ENCODE results near the gene MRPL20.
"Not testable (repeated sequence)": the region's sequence is repeated elsewhere in the genome, so short reads cannot be mapped to it uniquely, and the experiment has no call there.

MRPL20 gene

GRCh38 chr1:1370771-1371300 lies 36.3 kb downstream of the MRPL20 start:
- Histone ChIP-seq H3K14ac (ENCODE audit: low read length) (no peak overlapping the region), H3K27me3 (ENCODE audit: insufficient read depth, low read length) (no peaks in the 10 kb centered on the region), H4K12ac (ENCODE audit: low read depth, low read length) (no peak overlapping the region), H2BK120ac (ENCODE audit: insufficient read depth, low read length, poor library complexity) (no peak overlapping the region), H3K79me2 (ENCODE audit: control insufficient read depth, insufficient read depth, low read length, poor library complexity) (peaks cover 13% of the 10 kb centered on the region), H2AFZ (ENCODE audit: insufficient read depth, low read length, poor library complexity) (no peak overlapping the region), H2BK12ac (ENCODE audit: low read length) (no peak overlapping the region), H3K4me3 (ENCODE audit: low read depth, low read length) (no peak overlapping the region), H3K4ac (ENCODE audit: low read depth, low read length) (no peak overlapping the region), H3K4me1 (ENCODE audit: control insufficient read depth in 1 of 2, insufficient read depth in 2 of 2, low read length in 2 of 2) (peaks cover 8 to 9% of the 10 kb centered on the region in 2 experiments), H3K4me2 (ENCODE audit: low read length) (no peak overlapping the region), H3K9me3 (ENCODE audit: insufficient read depth, low read depth, low read length) (peaks cover 8% of the 10 kb centered on the region), H3K23ac (ENCODE audit: low read length) (no peak overlapping the region), H2BK5ac (ENCODE audit: low read depth, low read length, poor library complexity) (no peak overlapping the region), H4K8ac (ENCODE audit: low read depth, low read length) (no peak overlapping the region), H3K9ac (ENCODE audit: low read length) (no peak overlapping the region), H3K27ac (ENCODE audit: low read depth, low read length) (no peak overlapping the region), H2AK5ac (ENCODE audit: low read length) (no peak overlapping the region), H3K79me1 (ENCODE audit: low read length) (peaks cover 6% of the 10 kb centered on the region), H4K91ac (ENCODE audit: low read depth, low read length) (no peak overlapping the region), H3K18ac (ENCODE audit: low read length) (no peak overlapping the region), H3K36me3 (ENCODE audit: control insufficient read depth in 1 of 2, insufficient read depth in 2 of 2, low read length in 2 of 2) (peaks cover 21 to 22% of the 10 kb centered on the region in 2 experiments)
- WGBS (ENCODE audit: extremely low coverage, insufficient coverage, insufficient read length), result no CpG with 5 or more reads among the region's 16 CpGs
- no peak for DNase-seq

DNA sequence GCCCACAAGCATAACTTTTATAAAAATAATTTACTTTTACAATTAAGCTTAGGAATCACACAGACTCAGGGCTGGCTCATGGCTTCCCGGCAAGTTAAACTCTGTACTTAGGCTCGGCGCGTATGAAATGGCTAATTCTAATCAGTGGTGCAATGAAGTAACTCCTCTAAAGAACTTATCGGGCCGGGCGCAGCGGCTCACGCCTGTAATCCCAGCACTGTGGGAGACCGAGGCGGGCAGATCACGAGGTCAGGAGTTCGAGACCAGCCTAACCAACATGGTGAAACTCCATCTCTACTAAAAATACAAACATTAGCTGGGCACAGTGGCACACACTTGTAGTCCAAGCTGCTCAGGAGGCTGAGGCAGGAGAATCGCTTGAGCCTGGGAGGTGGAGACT lies 37.0 kb downstream of the MRPL20 start:
- H3K4me3 ChIP-seq (ENCODE audit: low read depth, low read length); H3K14ac ChIP-seq (ENCODE audit: low read length); H3K23ac ChIP-seq (ENCODE audit: low read length); H2AK5ac ChIP-seq (ENCODE audit: low read length); H2BK5ac ChIP-seq (ENCODE audit: low read depth, low read length, poor library complexity); H3K4me1 ChIP-seq (ENCODE audit: control insufficient read depth in 1 of 2, insufficient read depth in 2 of 2, low read length in 2 of 2); DNase-seq; H3K4me2 ChIP-seq (ENCODE audit: low read length); H2BK120ac ChIP-seq (ENCODE audit: insufficient read depth, low read length, poor library complexity); H4K8ac ChIP-seq (ENCODE audit: low read depth, low read length); H3K27me3 ChIP-seq (ENCODE audit: insufficient read depth, low read length); H3K79me1 ChIP-seq (ENCODE audit: low read length); H3K18ac ChIP-seq (ENCODE audit: low read length); H3K27ac ChIP-seq (ENCODE audit: low read depth, low read length); H3K4ac ChIP-seq (ENCODE audit: low read depth, low read length); H2BK12ac ChIP-seq (ENCODE audit: low read length); H3K9ac ChIP-seq (ENCODE audit: low read length); H2AFZ ChIP-seq (ENCODE audit: insufficient read depth, low read length, poor library complexity); H4K91ac ChIP-seq (ENCODE audit: low read depth, low read length); H4K12ac ChIP-seq (ENCODE audit: low read depth, low read length): not testable (repeated sequence)
- H3K79me2 ChIP-seq (ENCODE audit: control insufficient read depth, insufficient read depth, low read length, poor library complexity), result peaks cover 13% of the 10 kb centered on the region
- no CpG with 5 or more reads among the region's 14 CpGs for WGBS (ENCODE audit: extremely low coverage, insufficient coverage, insufficient read length)
- H3K9me3 ChIP-seq (ENCODE audit: insufficient read depth, low read depth, low read length), result peaks cover 10% of the 10 kb centered on the region
- peaks cover 21 to 22% of the 10 kb centered on the region in 2 experiments for H3K36me3 ChIP-seq (ENCODE audit: control insufficient read depth in 1 of 2, insufficient read depth in 2 of 2, low read length in 2 of 2)

DNA sequence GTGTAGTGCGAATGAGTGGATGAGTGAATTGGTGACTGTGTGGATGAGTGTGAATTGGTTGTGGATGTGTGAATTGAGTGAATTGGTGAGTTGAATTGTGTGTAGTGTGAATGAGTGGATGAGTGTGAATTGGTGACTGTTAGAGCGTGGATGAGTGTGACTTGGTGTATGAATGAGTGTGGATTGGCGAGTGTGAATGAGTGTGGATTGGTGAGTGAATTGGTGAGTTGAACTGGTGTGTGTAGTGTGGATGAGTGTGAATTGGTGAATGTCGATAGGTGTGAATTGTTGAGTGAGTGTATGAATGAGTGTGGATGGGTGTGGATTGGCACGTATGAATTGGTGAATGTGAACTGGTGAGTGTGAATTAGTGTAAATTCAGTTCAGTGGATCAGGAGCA lies 39.8 kb downstream of the MRPL20 start:
- H3K27ac ChIP-seq (ENCODE audit: low read depth, low read length), result no peak overlapping the region
- no peaks in the 10 kb centered on the region for H3K79me2 ChIP-seq (ENCODE audit: control insufficient read depth, insufficient read depth, low read length, poor library complexity)
- no peak overlapping the region for H3K14ac ChIP-seq (ENCODE audit: low read length)
- WGBS (ENCODE audit: extremely low coverage, insufficient coverage, insufficient read length), result 100% methylated on average over 5 of the region's 5 CpGs
- H3K4me3 ChIP-seq (ENCODE audit: low read depth, low read length), result no peak overlapping the region
- no peak overlapping the region for H4K91ac ChIP-seq (ENCODE audit: low read depth, low read length)
- no peak overlapping the region for H3K4ac ChIP-seq (ENCODE audit: low read depth, low read length)
- no peaks in the 10 kb centered on the region for H3K4me1 ChIP-seq (ENCODE audit: control insufficient read depth in 1 of 2, insufficient read depth in 2 of 2, low read length in 2 of 2)
- no peak overlapping the region for H3K18ac ChIP-seq (ENCODE audit: low read length)
- no peaks in the 10 kb centered on the region for H3K27me3 ChIP-seq (ENCODE audit: insufficient read depth, low read length)
- no peak overlapping the region for H4K12ac ChIP-seq (ENCODE audit: low read depth, low read length)
- H3K23ac ChIP-seq (ENCODE audit: low read length), result peak overlapping the region; percentile 8
- H2BK5ac ChIP-seq (ENCODE audit: low read depth, low read length, poor library complexity), result no peak overlapping the region
- H2AK5ac ChIP-seq (ENCODE audit: low read length), result no peak overlapping the region
- no peak overlapping the region for H2BK12ac ChIP-seq (ENCODE audit: low read length)
- H4K8ac ChIP-seq (ENCODE audit: low read depth, low read length), result no peak overlapping the region
- no peak overlapping the region for H3K9ac ChIP-seq (ENCODE audit: low read length)
- H3K9me3 ChIP-seq (ENCODE audit: insufficient read depth, low read depth, low read length), result peaks cover 10% of the 10 kb centered on the region
- H2AFZ ChIP-seq (ENCODE audit: insufficient read depth, low read length, poor library complexity), result no peak overlapping the region
- H2BK120ac ChIP-seq (ENCODE audit: insufficient read depth, low read length, poor library complexity), result no peak overlapping the region
- H3K4me2 ChIP-seq (ENCODE audit: low read length), result no peak overlapping the region
- no peak for DNase-seq
- no peaks in the 10 kb centered on the region for H3K79me1 ChIP-seq (ENCODE audit: low read length)
- peaks cover 6% of the 10 kb centered on the region in 2 experiments for H3K36me3 ChIP-seq (ENCODE audit: control insufficient read depth in 1 of 2, insufficient read depth in 2 of 2, low read length in 2 of 2)

- Histone ChIP-seq H3K14ac (ENCODE audit: low read length) (no peak overlapping the region), H4K8ac (ENCODE audit: low read depth, low read length) (no peak overlapping the region), H3K9ac (ENCODE audit: low read length) (no peak overlapping the region), H3K23ac (ENCODE audit: low read length) (no peak overlapping the region), H2BK120ac (ENCODE audit: insufficient read depth, low read length, poor library complexity) (no peak overlapping the region), H2AFZ (ENCODE audit: insufficient read depth, low read length, poor library complexity) (no peak overlapping the region), H3K9me3 (ENCODE audit: insufficient read depth, low read depth, low read length) (peaks cover 10% of the 10 kb centered on the region), H2AK5ac (ENCODE audit: low read length) (no peak overlapping the region), H3K4me1 (ENCODE audit: control insufficient read depth in 1 of 2, insufficient read depth in 2 of 2, low read length in 2 of 2) (peaks cover 0 to 2% of the 10 kb centered on the region in 2 experiments), H3K18ac (ENCODE audit: low read length) (no peak overlapping the region), H3K36me3 (ENCODE audit: control insufficient read depth in 1 of 2, insufficient read depth in 2 of 2, low read length in 2 of 2) (peaks cover 3 to 4% of the 10 kb centered on the region in 2 experiments), H2BK5ac (ENCODE audit: low read depth, low read length, poor library complexity) (no peak overlapping the region), H4K12ac (ENCODE audit: low read depth, low read length) (no peak overlapping the region), H3K4me3 (ENCODE audit: low read depth, low read length) (no peak overlapping the region), H3K4me2 (ENCODE audit: low read length) (no peak overlapping the region), H3K79me1 (ENCODE audit: low read length) (peaks cover 3% of the 10 kb centered on the region), H3K27ac (ENCODE audit: low read depth, low read length) (no peak overlapping the region), H3K79me2 (ENCODE audit: control insufficient read depth, insufficient read depth, low read length, poor library complexity) (no peaks in the 10 kb centered on the region), H2BK12ac (ENCODE audit: low read length) (no peak overlapping the region), H3K27me3 (ENCODE audit: insufficient read depth, low read length) (no peaks in the 10 kb centered on the region), H4K91ac (ENCODE audit: low read depth, low read length) (no peak overlapping the region), H3K4ac (ENCODE audit: low read depth, low read length) (no peak overlapping the region)
- DNase-seq, result no peak
- WGBS (ENCODE audit: extremely low coverage, insufficient coverage, insufficient read length), result 100% methylated on average over 3 of the region's 3 CpGs
These were observed 40.4 kb downstream of the MRPL20 start for GRCh38 chr1:1366699-1367066.

All from trophoblast cell (in vitro differentiated cells and primary cell).